SK-N-SH treated with all-trans-retinoic acid at 6 μM for 48 hours (cell line): ENCODE data around the gene DEGS1.

Experiments
- ATAC-seq: fragments of 200-7000 bp; cut with Tn5 transposase; 3 replicates; pipeline ENCODE4 v1.9.1; 2020; ENCODE audit warnings: mild to moderate bottlenecking, moderate library complexity
- BACH2 ChIP-seq: fragments of 250-450 bp; sonication (Bioruptor Pico); IDR thresholded peaks from 2 replicates; pipeline ENCODE4 v1.9.0; 2021; ENCODE audit warnings: mild to moderate bottlenecking, borderline replicate concordance
- CREB5 ChIP-seq: fragments of 250-450 bp; sonication (Bioruptor Pico); IDR thresholded peaks from 2 replicates; pipeline ENCODE4 v1.5.1; 2020; ENCODE audit warnings: low read depth, mild to moderate bottlenecking, moderate library complexity
- CSDC2 ChIP-seq: fragments of 250-450 bp; sonication (Bioruptor Pico); IDR thresholded peaks from 2 replicates; pipeline ENCODE4 v1.5.0; 2020; ENCODE audit warnings: mild to moderate bottlenecking, moderate library complexity
- CSRNP3 ChIP-seq: fragments of 250-450 bp; sonication (Bioruptor Pico); IDR thresholded peaks from 2 replicates; pipeline ENCODE4 v1.5.1; 2021; ENCODE audit warnings: mild to moderate bottlenecking, moderate library complexity
- ESRRG ChIP-seq: fragments of 250-450 bp; sonication (Bioruptor Pico); IDR thresholded peaks from 2 replicates; pipeline ENCODE4 v1.6.1; 2021; ENCODE audit warnings: mild to moderate bottlenecking
- GLIS3 ChIP-seq: fragments of 250-450 bp; sonication (Bioruptor Pico); IDR thresholded peaks from 2 replicates; pipeline ENCODE4 v1.5.0; 2020; ENCODE audit warnings: mild to moderate bottlenecking, moderate library complexity
- OSR1 ChIP-seq: fragments of 250-450 bp; sonication (Bioruptor Pico); IDR thresholded peaks from 2 replicates; pipeline ENCODE4 v1.8.0; 2022; ENCODE audit warnings: moderate library complexity, mild to moderate bottlenecking, inconsistent platforms
- RARB ChIP-seq: fragments of 250-450 bp; sonication (Bioruptor Pico); IDR thresholded peaks from 2 replicates; pipeline ENCODE4 v1.8.0; 2021; ENCODE audit warnings: mild to moderate bottlenecking, moderate library complexity
- SNAI2 ChIP-seq: fragments of 250-450 bp; sonication (Bioruptor Pico); IDR thresholded peaks from 2 replicates; pipeline ENCODE4 v1.5.0; 2020; ENCODE audit warnings: mild to moderate bottlenecking, moderate library complexity
- TCF4 ChIP-seq: fragments of 250-450 bp; sonication (Bioruptor Pico); IDR thresholded peaks from 2 replicates; pipeline ENCODE4 v1.8.0; 2021; ENCODE audit warnings: mild to moderate bottlenecking, moderate library complexity, borderline replicate concordance
- TOX ChIP-seq: fragments of 250-450 bp; sonication (Bioruptor Pico); IDR thresholded peaks from 2 replicates; pipeline ENCODE4 v1.8.0; 2021; ENCODE audit warnings: mild to moderate bottlenecking, moderate library complexity, borderline replicate concordance
- ZC3H10 ChIP-seq: fragments of 250-450 bp; sonication (Bioruptor Pico); IDR thresholded peaks from 2 replicates; pipeline ENCODE4 v1.5.1; 2021; ENCODE audit warnings: mild to moderate bottlenecking, moderate library complexity
- ZFP3 ChIP-seq: fragments of 250-450 bp; sonication (Bioruptor Pico); IDR thresholded peaks from 2 replicates; pipeline ENCODE4 v1.5.0; 2020; ENCODE audit warnings: mild to moderate bottlenecking, moderate library complexity
- ZFP30 ChIP-seq: fragments of 450-650 bp; formaldehyde crosslinking; IDR thresholded peaks from 2 replicates; pipeline ENCODE4 v1.5.0; 2022; ENCODE audit warnings: mild to moderate bottlenecking, moderate library complexity
- ZNF565 ChIP-seq: fragments of 450-650 bp; formaldehyde crosslinking; conservative IDR thresholded peaks from 2 replicates; pipeline ENCODE4 v1.5.0; 2020; ENCODE audit warnings: low read depth, mild to moderate bottlenecking, moderate library complexity
- ZNF8 ChIP-seq: fragments of 450-650 bp; formaldehyde crosslinking; IDR thresholded peaks from 2 replicates; pipeline ENCODE4 v1.5.0; 2020; ENCODE audit warnings: mild to moderate bottlenecking, moderate library complexity
- TF ChIP-seq, protein P1 (sequence below): fragments of 250-450 bp; sonication (Bioruptor Pico); IDR thresholded peaks from 2 replicates; pipeline ENCODE4 v1.8.0; 2020; ENCODE audit warnings: mild to moderate bottlenecking, moderate library complexity, borderline replicate concordance
- TF ChIP-seq, protein P2 (sequence below): fragments of 250-450 bp; sonication (Bioruptor Pico); IDR thresholded peaks from 2 replicates; pipeline ENCODE4 v1.5.0; 2020; ENCODE audit warnings: mild to moderate bottlenecking, moderate library complexity

The DEGS1 gene

DNA sequence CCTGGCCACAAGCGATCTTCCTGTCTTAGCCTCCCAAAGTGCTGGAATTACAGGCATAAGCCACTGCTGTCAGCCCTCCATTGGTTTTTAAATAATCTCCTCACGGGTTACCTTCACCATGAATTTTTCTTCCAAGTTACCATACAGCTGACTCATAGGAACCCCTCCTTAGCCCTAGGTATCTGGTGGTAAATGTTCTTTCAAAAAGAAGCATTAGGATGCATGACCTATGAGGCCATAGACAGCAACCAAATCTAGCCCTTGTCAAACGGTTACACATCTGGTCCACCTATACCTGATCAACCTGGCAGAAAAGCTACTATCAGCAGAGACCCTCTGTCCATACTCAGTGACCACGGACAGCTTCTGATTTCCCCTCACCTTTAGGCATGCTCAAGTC, 12.7 kb upstream of the DEGS1 start:
- no peak for ATAC-seq
- TF ChIP-seq, protein P1, sequence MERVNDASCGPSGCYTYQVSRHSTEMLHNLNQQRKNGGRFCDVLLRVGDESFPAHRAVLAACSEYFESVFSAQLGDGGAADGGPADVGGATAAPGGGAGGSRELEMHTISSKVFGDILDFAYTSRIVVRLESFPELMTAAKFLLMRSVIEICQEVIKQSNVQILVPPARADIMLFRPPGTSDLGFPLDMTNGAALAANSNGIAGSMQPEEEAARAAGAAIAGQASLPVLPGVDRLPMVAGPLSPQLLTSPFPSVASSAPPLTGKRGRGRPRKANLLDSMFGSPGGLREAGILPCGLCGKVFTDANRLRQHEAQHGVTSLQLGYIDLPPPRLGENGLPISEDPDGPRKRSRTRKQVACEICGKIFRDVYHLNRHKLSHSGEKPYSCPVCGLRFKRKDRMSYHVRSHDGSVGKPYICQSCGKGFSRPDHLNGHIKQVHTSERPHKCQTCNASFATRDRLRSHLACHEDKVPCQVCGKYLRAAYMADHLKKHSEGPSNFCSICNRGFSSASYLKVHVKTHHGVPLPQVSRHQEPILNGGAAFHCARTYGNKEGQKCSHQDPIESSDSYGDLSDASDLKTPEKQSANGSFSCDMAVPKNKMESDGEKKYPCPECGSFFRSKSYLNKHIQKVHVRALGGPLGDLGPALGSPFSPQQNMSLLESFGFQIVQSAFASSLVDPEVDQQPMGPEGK (CRISPR knock-in tag), result no peak
- TF ChIP-seq CSDC2 (CRISPR knock-in tag), result no peak

- ATAC-seq, result peak; percentile 40; the same call in 2 of the 3 replicates
- no peak for TF ChIP-seq ZFP3 (CRISPR knock-in tag)
- TF ChIP-seq BACH2 (CRISPR knock-in tag), result no peak
- no peak for TF ChIP-seq RARB (CRISPR knock-in tag)
- TF ChIP-seq, protein P2, sequence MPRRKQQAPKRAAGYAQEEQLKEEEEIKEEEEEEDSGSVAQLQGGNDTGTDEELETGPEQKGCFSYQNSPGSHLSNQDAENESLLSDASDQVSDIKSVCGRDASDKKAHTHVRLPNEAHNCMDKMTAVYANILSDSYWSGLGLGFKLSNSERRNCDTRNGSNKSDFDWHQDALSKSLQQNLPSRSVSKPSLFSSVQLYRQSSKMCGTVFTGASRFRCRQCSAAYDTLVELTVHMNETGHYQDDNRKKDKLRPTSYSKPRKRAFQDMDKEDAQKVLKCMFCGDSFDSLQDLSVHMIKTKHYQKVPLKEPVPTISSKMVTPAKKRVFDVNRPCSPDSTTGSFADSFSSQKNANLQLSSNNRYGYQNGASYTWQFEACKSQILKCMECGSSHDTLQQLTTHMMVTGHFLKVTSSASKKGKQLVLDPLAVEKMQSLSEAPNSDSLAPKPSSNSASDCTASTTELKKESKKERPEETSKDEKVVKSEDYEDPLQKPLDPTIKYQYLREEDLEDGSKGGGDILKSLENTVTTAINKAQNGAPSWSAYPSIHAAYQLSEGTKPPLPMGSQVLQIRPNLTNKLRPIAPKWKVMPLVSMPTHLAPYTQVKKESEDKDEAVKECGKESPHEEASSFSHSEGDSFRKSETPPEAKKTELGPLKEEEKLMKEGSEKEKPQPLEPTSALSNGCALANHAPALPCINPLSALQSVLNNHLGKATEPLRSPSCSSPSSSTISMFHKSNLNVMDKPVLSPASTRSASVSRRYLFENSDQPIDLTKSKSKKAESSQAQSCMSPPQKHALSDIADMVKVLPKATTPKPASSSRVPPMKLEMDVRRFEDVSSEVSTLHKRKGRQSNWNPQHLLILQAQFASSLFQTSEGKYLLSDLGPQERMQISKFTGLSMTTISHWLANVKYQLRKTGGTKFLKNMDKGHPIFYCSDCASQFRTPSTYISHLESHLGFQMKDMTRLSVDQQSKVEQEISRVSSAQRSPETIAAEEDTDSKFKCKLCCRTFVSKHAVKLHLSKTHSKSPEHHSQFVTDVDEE (CRISPR knock-in tag), result no peak
- no peak for TF ChIP-seq CREB5 (CRISPR knock-in tag)
- no peak for TF ChIP-seq ZNF8 (CRISPR knock-in tag)
- no peak for TF ChIP-seq CSRNP3
- TF ChIP-seq OSR1 (CRISPR knock-in tag), result no peak
- no peak for TF ChIP-seq TOX (CRISPR knock-in tag)
- no peak for TF ChIP-seq ZFP30 (CRISPR knock-in tag)
- no peak for TF ChIP-seq ZC3H10 (CRISPR knock-in tag)
- no peak for TF ChIP-seq ZNF565 (CRISPR knock-in tag)
Observed at GRCh38 chr1:224170748-224171478, 12.1 kb upstream of the DEGS1 start.

DNA sequence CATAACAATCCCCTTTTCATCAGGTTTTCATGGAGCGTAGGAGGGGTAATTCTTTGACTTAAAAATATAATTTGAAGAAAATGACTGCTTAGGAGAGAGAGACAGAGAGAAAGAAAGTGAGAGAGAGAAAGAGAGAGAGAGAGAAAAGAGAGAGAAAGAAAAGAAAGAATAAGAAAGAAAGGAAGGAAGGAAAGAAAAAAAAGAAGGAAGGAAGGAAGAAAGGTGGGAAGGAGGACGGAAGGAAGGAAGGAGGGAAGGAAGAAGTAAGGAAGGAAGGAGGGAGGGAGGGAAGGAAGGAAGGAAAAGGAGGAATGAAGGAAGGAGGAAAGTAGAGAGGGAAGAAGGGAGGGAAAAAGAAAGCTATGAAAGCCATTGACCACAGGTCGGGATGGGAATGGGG, 10.8 kb upstream of the DEGS1 start:
- no peak for ATAC-seq

More for the DNA sequence above, 10.8 kb upstream of the DEGS1 start:
- TF ChIP-seq CSRNP3 (no peak), ZNF8 (CRISPR knock-in tag) (no peak), ESRRG (CRISPR knock-in tag) (no peak), SNAI2 (no peak), TCF4 (CRISPR knock-in tag) (no peak), GLIS3 (CRISPR knock-in tag) (no peak), ZNF565 (CRISPR knock-in tag) (no peak), CSDC2 (CRISPR knock-in tag) (no peak), OSR1 (CRISPR knock-in tag) (no peak), CREB5 (CRISPR knock-in tag) (no peak)
